GM12875 (cell line): ENCODE results near the gene STRAP.
"Not testable (repeated sequence)": the region's sequence is repeated elsewhere in the genome, so short reads cannot be mapped to it uniquely, and the experiment has no call there.

Experiments
- H3K4me3 ChIP-seq: one replicate; pipeline ENCODE4 v1.5.1; 2011; ENCODE audit warnings: low read depth, low read length, control low read depth
- CTCF ChIP-seq: IDR thresholded peaks from 2 replicates; pipeline ENCODE4 v1.5.1; 2011; ENCODE audit warnings: low read depth, mild to moderate bottlenecking, control low read depth, inconsistent platforms, low read length, moderate library complexity, borderline replicate concordance; ENCODE audit not compliant: insufficient read depth

The STRAP gene

GRCh38 chr12:15899282-15899870 is 17.2 kb downstream of the STRAP start:
- TF ChIP-seq CTCF = no peak
- no peak overlapping the region for H3K4me3 ChIP-seq

GRCh38 chr12:15904378-15904920 is 22.3 kb downstream of the STRAP start:
- TF ChIP-seq CTCF = no peak
- no peak overlapping the region for H3K4me3 ChIP-seq

GRCh38 chr12:15910468-15910863 is 28.3 kb downstream of the STRAP start:
- TF ChIP-seq CTCF = no peak
- H3K4me3 ChIP-seq = no peak overlapping the region

- peak within 1 kb of the TSS; percentile 90 for H3K4me3 ChIP-seq
- TF ChIP-seq CTCF = no peak
Observed at GRCh38 chr12:15910864-15911721, 28.9 kb downstream of the STRAP start, which contains the start of gene DERA. DERA (plus strand) TSS chr12:15911332; CDS start chr12:15911384, 52 bp downstream.

- H3K4me3 ChIP-seq = peak overlapping the region; percentile 90
Observed at GRCh38 chr12:15911931-15912330, 29.7 kb downstream of the STRAP start.

- H3K4me3 ChIP-seq = not testable (repeated sequence)
Observed at GRCh38 chr12:15914131-15914530, 31.9 kb downstream of the STRAP start.

GRCh38 chr12:15918066-15918465 is 35.9 kb downstream of the STRAP start:
- no peak overlapping the region for H3K4me3 ChIP-seq
- TF ChIP-seq CTCF = no peak

- H3K4me3 ChIP-seq = no peak overlapping the region
- TF ChIP-seq CTCF = no peak
Observed at GRCh38 chr12:15919418-15919817, 37.2 kb downstream of the STRAP start.
